Naive thymus-derived CD4-positive, alpha-beta T cell (primary cell): ENCODE results near the gene CTSV. TPM values are rescaled to one million over a fixed set of nuclear protein-coding genes. Genes with fewer than 3 reads are reported as not detected.
A peak's percentile ranks its signal among the peaks of the same experiment; 100 is the strongest.
"Not testable (repeated sequence)": the region's sequence is repeated elsewhere in the genome, so short reads cannot be mapped to it uniquely, and the experiment has no call there.

Experiments
- ATAC-seq: fragments of 150-1000 bp; cut with Tn5 transposase; 2 replicates; pipeline ENCODE4 v1.10.0; 2021; ENCODE audit warnings: mild to moderate bottlenecking, moderate library complexity
- CTCF ChIA-PET: fragments of 350-600 bp; sonication (Branson Sonifier 250); formaldehyde crosslinking; loops from one replicate; lab custom pipeline; 2021; ENCODE audit warnings: antibody characterized with exemption; lab: Charles Lee
- POLR2A ChIA-PET: fragments of 350-600 bp; sonication (Branson Sonifier 250); formaldehyde crosslinking; loops from one replicate; lab custom pipeline; 2021; ENCODE audit warnings: antibody characterized with exemption, inconsistent platforms; lab: Charles Lee
- DNase-seq, 9 donors: peaks; one replicate each; pipeline versions ENCODE4 v3.0.0 to v3.0.0-alpha.2; 2020 to 2022; ENCODE audit warnings: mixed read lengths in 1 of 9
- H3K27ac ChIP-seq: one replicate; pipeline ENCODE4 v1.7.0; 2013; ENCODE audit warnings: mild to moderate bottlenecking, low read depth, low read length, moderate library complexity
- H3K27me3 ChIP-seq, 2 donors: one replicate each; pipeline ENCODE4 v1.7.0; 2013; ENCODE audit warnings: low read length in 2 of 2, mild to moderate bottlenecking in 2 of 2, moderate library complexity in 2 of 2; ENCODE audit not compliant: control insufficient read depth in 2 of 2, insufficient read depth in 2 of 2
- H3K36me3 ChIP-seq, 3 experiments: 1 replicate in 2 of 3; 2 replicates in 1 of 3; pipeline ENCODE4 v1.7.0; 2013; ENCODE audit warnings: low read length in 3 of 3, mild to moderate bottlenecking in 3 of 3, moderate library complexity in 1 of 3; ENCODE audit not compliant: insufficient read depth in 3 of 3, control insufficient read depth in 2 of 3
- H3K4me1 ChIP-seq, 2 donors: one replicate each; pipeline ENCODE4 v1.7.0; 2013; ENCODE audit warnings: low read length in 2 of 2, mild to moderate bottlenecking in 2 of 2, moderate library complexity in 1 of 2; ENCODE audit not compliant: control insufficient read depth in 2 of 2, insufficient read depth in 2 of 2
- H3K4me3 ChIP-seq: 2 replicates; pipeline ENCODE4 v1.7.0; 2013; ENCODE audit warnings: mild to moderate bottlenecking, low read length
- H3K9me3 ChIP-seq, 3 experiments: 1 replicate in 2 of 3; 2 replicates in 1 of 3; pipeline ENCODE4 v1.7.0; 2013; ENCODE audit warnings: low read length in 3 of 3; ENCODE audit not compliant: control insufficient read depth in 2 of 3
- H3K27ac Mint-ChIP-seq, 9 donors: one replicate each; pipeline ENCODE4 v1.8.0; 2020 to 2022; ENCODE audit warnings: mixed read lengths in 9 of 9, mild to moderate bottlenecking in 8 of 9, moderate library complexity in 5 of 9, inconsistent platforms in 2 of 9
- H3K27me3 Mint-ChIP-seq, 5 donors: one replicate each; pipeline ENCODE4 v1.8.0; 2021 to 2022; ENCODE audit warnings: mixed read lengths in 5 of 5, mild to moderate bottlenecking in 1 of 5
- H3K36me3 Mint-ChIP-seq, 5 donors: one replicate each; pipeline ENCODE4 v1.8.0; 2020 to 2022; ENCODE audit warnings: mixed read lengths in 5 of 5, mild to moderate bottlenecking in 3 of 5, inconsistent platforms in 1 of 5
- H3K4me1 Mint-ChIP-seq, 7 donors: one replicate each; pipeline ENCODE4 v1.8.0; 2020 to 2022; ENCODE audit warnings: mixed read lengths in 7 of 7, mild to moderate bottlenecking in 3 of 7, inconsistent platforms in 1 of 7
- H3K4me3 Mint-ChIP-seq, 10 donors: one replicate each; pipeline ENCODE4 v1.8.0; 2020 to 2022; ENCODE audit warnings: mild to moderate bottlenecking in 10 of 10, mixed read lengths in 10 of 10, moderate library complexity in 6 of 10, inconsistent platforms in 2 of 10
- H3K9me3 Mint-ChIP-seq, 11 donors: one replicate each; pipeline ENCODE4 v1.8.0; 2020 to 2022; ENCODE audit warnings: mixed read lengths in 11 of 11, mild to moderate bottlenecking in 4 of 11, inconsistent platforms in 1 of 11, moderate library complexity in 1 of 11
- intact Hi-C, 2 donors: fragments of 100-400 bp; cut with micrococcal nuclease; formaldehyde crosslinking; loops; one replicate each; pipeline ENCODE4 v1.15.1; 2023
- polyA plus RNA-seq, 2 donors: library from polyadenylated mRNA; unstranded; fragments of 300-500 nt; fragmentation: Illumina TruSeq; gene quantifications; one replicate each; pipeline ENCODE4 v1.2.3, GENCODE V29; 2021
- total RNA-seq, 6 experiments: library from RNA in 5 of 6; stranded (reverse) in 5 of 6; gene quantifications; 1 replicate in 5 of 6; 2 replicates in 1 of 6; pipeline ENCODE4 v1.2.3 and lab custom pipeline; 2021 to 2026

Gene CTSV
- total and polyA plus RNA-seq, 7 experiments from 2014 or later, result 0.21 to 0.24 TPM; not detected in 5

DNA sequence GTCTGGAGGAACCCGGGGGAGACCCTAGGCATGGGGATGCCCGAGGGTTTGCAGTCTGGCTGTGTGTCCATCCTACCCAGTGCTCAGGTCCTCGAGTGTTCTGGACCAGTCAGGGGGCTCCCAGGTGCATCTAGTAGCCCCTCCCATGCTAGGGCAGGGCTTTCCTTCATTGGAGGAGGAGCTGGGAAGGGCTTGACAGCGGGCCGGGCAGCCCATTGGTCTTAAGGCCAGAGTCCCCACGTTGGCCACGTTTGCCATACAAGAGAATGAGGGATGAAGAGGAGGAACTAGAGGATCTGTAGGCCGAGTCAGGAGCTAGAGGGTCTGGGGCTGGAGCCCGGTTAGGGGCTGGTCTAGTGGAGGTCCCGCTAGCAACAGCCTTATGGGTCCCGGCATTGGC lies 37.3 kb upstream of the CTSV start:
- Mint-ChIP-seq H3K4me1 (peaks cover 0 to 4% (median 0%) of the 10 kb centered on the region in 7 donors), H3K27ac (peak overlapping the region in 1 of 9 donors; percentile 23), H3K4me3 (no peak overlapping the region), H3K27me3 (peaks cover 43 to 65% (median 57%) of the 10 kb centered on the region in 5 donors), H3K9me3 (peaks cover 0 to 4% (median 0%) of the 10 kb centered on the region in 11 donors), H3K36me3 (peaks cover 0 to 4% (median 0%) of the 10 kb centered on the region in 5 donors)
- POLR2A ChIA-PET, result no interaction called here
- Histone ChIP-seq H3K4me1 (no peaks in the 10 kb centered on the region), H3K27me3 (peaks cover 0 to 3% of the 10 kb centered on the region in 2 donors), H3K27ac (no peak overlapping the region), H3K9me3 (no peaks in the 10 kb centered on the region), H3K36me3 (no peaks in the 10 kb centered on the region), H3K4me3 (no peak overlapping the region)
- no peak for ATAC-seq
- DNase-seq, result no peak
- intact Hi-C loops, result no loop called here
- CTCF ChIA-PET, result no interaction called here

DNA sequence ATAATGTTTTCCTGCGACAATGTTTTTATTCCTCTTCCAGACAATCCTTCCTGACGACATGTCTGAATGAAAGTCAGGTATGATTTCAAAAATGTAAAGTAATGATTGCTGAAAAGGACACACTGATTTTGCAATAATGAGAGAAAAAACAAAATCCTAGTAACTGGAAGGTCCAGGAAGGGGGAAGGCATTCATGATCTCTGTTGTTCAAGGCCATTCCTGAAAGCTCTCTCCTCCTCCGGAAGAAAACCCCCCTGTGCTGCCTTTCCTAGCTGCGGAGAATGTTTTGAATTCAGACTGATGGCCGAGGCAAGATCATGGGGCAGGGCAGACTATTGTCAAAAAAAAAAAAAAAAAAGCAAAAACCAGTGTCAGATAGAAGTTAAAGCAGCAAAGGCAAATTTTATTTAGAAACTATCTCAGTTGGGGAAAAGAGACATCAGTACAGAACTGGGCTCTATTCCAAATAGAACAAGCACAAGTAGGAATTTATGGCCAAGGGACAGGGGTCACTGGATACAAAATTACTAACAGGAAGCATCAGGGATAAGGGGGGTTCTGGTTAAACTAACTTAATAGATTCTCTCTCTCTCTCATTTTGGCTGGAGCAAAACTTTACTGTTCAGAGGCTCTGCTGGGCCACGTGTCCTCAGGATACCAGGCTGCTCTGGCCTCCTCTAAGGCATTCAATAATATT lies 36.5 kb upstream of the CTSV start:
- no peak for DNase-seq
- no peaks in the 10 kb centered on the region for H3K36me3 ChIP-seq
- ATAC-seq, result no peak
- no peak overlapping the region for H3K4me3 Mint-ChIP-seq
- no peaks in the 10 kb centered on the region for H3K9me3 ChIP-seq
- intact Hi-C loops, result no loop called here
- ChIA-PET CTCF (no interaction called here), POLR2A (no interaction called here)
- H3K27me3 ChIP-seq, result peaks cover 0 to 3% of the 10 kb centered on the region in 2 donors
- peaks cover 38 to 64% (median 52%) of the 10 kb centered on the region in 5 donors for H3K27me3 Mint-ChIP-seq
- H3K27ac Mint-ChIP-seq, result no peak overlapping the region
- no peaks in the 10 kb centered on the region for H3K4me1 ChIP-seq
- peaks cover 0 to 4% (median 0%) of the 10 kb centered on the region in 7 donors for H3K4me1 Mint-ChIP-seq
- H3K27ac ChIP-seq, result no peak overlapping the region
- H3K9me3 Mint-ChIP-seq, result peaks cover 0 to 4% (median 0%) of the 10 kb centered on the region in 11 donors
- no peak overlapping the region for H3K4me3 ChIP-seq
- peaks cover 0 to 4% (median 0%) of the 10 kb centered on the region in 5 donors for H3K36me3 Mint-ChIP-seq

DNA sequence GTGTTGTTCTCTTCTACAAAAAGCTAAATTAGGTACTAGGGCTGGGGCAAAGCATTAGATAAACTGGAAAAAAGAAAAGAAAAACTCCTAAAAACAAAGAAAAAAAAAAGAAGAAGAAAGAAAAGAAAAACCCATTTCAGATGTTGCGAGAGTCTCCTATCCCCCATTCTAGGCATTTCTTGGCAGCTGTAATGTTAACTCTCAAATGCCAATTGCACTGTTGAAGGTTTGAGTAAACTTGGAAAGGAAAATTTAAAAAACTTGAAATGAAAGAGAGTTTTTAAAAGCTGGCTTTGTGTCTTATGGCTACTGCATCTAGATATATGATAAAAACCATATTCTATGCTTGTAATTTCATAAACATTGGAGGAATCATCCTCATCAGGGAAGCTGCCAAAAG lies 34.6 kb upstream of the CTSV start:
- no peak for ATAC-seq
- Histone ChIP-seq H3K9me3 (no peaks in the 10 kb centered on the region), H3K4me1 (no peaks in the 10 kb centered on the region), H3K4me3 (no peak overlapping the region), H3K27me3 (peaks cover 0 to 3% of the 10 kb centered on the region in 2 donors), H3K27ac (no peak overlapping the region), H3K36me3 (no peaks in the 10 kb centered on the region)
- CTCF ChIA-PET, result no interaction called here
- intact Hi-C loops, result no loop called here
- POLR2A ChIA-PET, result no interaction called here
- Mint-ChIP-seq H3K4me1 (peaks cover 0 to 4% (median 0%) of the 10 kb centered on the region in 7 donors), H3K4me3 (no peak overlapping the region), H3K27me3 (peaks cover 30 to 53% (median 51%) of the 10 kb centered on the region in 5 donors), H3K27ac (no peak overlapping the region), H3K36me3 (peaks cover 0 to 4% (median 0%) of the 10 kb centered on the region in 5 donors), H3K9me3 (peaks cover 0 to 4% (median 0%) of the 10 kb centered on the region in 11 donors)
- no peak for DNase-seq

DNA sequence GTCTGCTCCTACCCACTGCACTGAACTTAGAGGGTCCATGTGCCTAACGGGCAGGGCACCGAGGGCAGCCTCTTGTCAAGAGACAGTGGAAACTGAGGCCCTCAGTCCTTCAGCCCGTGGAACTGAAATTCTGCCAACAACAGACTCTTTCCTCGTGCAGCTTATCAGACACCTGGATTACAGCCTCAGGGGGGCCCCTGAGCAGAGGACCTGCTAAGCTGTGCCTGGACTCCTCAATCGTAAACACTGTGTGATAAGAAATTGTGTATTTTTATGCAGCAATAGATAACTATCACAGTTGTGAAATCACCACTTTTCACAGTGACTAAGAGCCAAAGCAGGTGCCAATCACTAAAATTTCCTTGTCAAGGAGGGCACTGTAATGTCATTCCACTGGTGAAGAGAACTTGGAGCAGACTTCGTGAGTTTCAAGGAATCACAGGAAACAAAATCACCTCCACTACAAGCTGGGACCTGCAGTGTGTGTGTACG lies 33.4 kb upstream of the CTSV start:
- peaks cover 0 to 4% (median 0%) of the 10 kb centered on the region in 11 donors for H3K9me3 Mint-ChIP-seq
- no peaks in the 10 kb centered on the region for H3K9me3 ChIP-seq
- DNase-seq, result no peak
- no peaks in the 10 kb centered on the region for H3K27me3 ChIP-seq
- ChIA-PET CTCF (no interaction called here), POLR2A (no interaction called here)
- H3K4me1 ChIP-seq, result no peaks in the 10 kb centered on the region
- ATAC-seq, result no peak
- H3K4me3 ChIP-seq, result no peak overlapping the region
- H3K27ac ChIP-seq, result no peak overlapping the region
- peaks cover 31 to 47% (median 44%) of the 10 kb centered on the region in 5 donors for H3K27me3 Mint-ChIP-seq
- H3K36me3 ChIP-seq, result no peaks in the 10 kb centered on the region
- peaks cover 0 to 4% (median 0%) of the 10 kb centered on the region in 7 donors for H3K4me1 Mint-ChIP-seq
- H3K4me3 Mint-ChIP-seq, result no peak overlapping the region
- no peak overlapping the region for H3K27ac Mint-ChIP-seq
- peaks cover 0 to 4% (median 0%) of the 10 kb centered on the region in 5 donors for H3K36me3 Mint-ChIP-seq
- intact Hi-C loops, result no loop called here

DNA sequence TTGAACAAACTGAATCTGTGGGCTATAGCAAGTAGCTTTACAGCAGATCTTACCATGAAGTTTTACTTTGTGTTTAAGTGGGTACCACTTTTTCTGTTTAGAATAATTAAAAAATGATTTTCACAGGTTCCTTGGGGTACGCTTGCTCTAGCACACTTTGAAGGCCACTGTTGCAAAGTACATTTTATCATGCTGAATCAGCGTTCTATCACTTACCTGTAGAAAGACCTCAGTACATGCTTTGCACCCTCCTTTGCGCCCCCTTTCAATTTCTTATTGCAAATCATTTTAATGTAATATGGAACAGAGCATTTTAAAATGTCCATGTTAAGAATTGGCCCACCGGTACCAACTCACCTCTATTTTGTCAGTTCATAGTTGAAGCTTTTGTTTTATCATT lies 31.4 kb upstream of the CTSV start:
- H3K9me3 ChIP-seq, H3K36me3 Mint-ChIP-seq, H3K4me3 ChIP-seq, POLR2A ChIA-PET, CTCF ChIA-PET, H3K36me3 ChIP-seq, H3K4me1 ChIP-seq, ATAC-seq, H3K27ac ChIP-seq, H3K27ac Mint-ChIP-seq, H3K4me3 Mint-ChIP-seq, H3K4me1 Mint-ChIP-seq, H3K27me3 ChIP-seq, intact Hi-C loops, DNase-seq: not testable (repeated sequence)
- H3K27me3 Mint-ChIP-seq, result peaks cover 27 to 45% (median 38%) of the 10 kb centered on the region in 5 donors
- H3K9me3 Mint-ChIP-seq, result peaks cover under 1 to 12% (median 7%) of the 10 kb centered on the region in 11 donors

DNA sequence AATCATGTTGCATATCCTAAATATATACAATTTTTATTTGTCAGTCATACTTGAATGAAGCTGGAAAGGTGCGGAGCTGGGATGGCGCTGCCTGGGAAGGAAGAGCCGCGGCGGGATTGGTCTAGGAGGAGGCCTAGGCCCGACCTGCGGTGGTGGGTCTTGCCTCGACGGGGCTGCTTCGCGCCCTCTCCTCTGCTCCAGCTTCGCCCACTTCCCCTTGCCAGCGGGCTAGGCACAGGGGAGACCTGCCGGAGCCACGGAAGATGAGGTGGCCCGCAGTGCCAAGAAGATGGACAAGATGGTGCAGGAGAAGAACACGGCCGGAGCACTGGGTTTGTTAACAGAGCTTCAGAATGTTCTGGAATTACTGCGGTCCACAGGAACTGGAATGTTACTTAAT lies 28.5 kb upstream of the CTSV start:
- Mint-ChIP-seq H3K4me1 (no peaks in the 10 kb centered on the region), H3K27ac (no peak overlapping the region), H3K27me3 (peaks cover 11 to 26% (median 15%) of the 10 kb centered on the region in 5 donors), H3K4me3 (no peak overlapping the region), H3K9me3 (peaks cover 2 to 14% (median 9%) of the 10 kb centered on the region in 11 donors), H3K36me3 (peaks cover 0 to 9% (median 0%) of the 10 kb centered on the region in 5 donors)
- DNase-seq (no peak), ATAC-seq (no peak)
- H3K36me3 ChIP-seq, result no peaks in the 10 kb centered on the region
- H3K4me1 ChIP-seq, result no peaks in the 10 kb centered on the region
- H3K9me3 ChIP-seq, result no peaks in the 10 kb centered on the region
- ChIA-PET CTCF (no interaction called here), POLR2A (no interaction called here)
- no peak overlapping the region for H3K27ac ChIP-seq
- no peak overlapping the region for H3K4me3 ChIP-seq
- H3K27me3 ChIP-seq, result no peaks in the 10 kb centered on the region
- intact Hi-C loops, result no loop called here
